HCT116 (cell line): ENCODE results near the gene TRPM1. TPM values are rescaled to one million over a fixed set of nuclear protein-coding genes. Genes with fewer than 3 reads are reported as not detected.

Experiments used
- ATAC-seq: fragments of 200-7000 bp; cut with Tn5 transposase; 2 replicates; pipeline ENCODE4 v1.9.1; 2020; ENCODE audit warnings: mild to moderate bottlenecking, moderate library complexity
- BruUV-seq: library from RNA; stranded (reverse); fragments of 400-500 nt; replicated peaks from 2 replicates; lab custom pipeline; 2021; lab: Mats Ljungman, UMichigan
- CTCF ChIA-PET: fragments of 300-600 bp; sonication (Branson Sonifier 250); formaldehyde crosslinking; loops from one replicate; lab custom pipeline; 2021; ENCODE audit warnings: antibody characterized with exemption; lab: Charles Lee
- POLR2A ChIA-PET: fragments of 300-600, 350-600 bp; sonication (Branson Sonifier 250); formaldehyde crosslinking; loops from one replicate; lab custom pipeline; 2021; ENCODE audit warnings: antibody characterized with exemption; lab: Charles Lee
- RAD21 ChIA-PET, 2 experiments: fragments of 300-600 bp; sonication (Branson Sonifier 250); formaldehyde crosslinking; loops; one replicate each; lab custom pipeline; 2023; ENCODE audit warnings: low total read pairs in 2 of 2; ENCODE audit not compliant: uncharacterized antibody in 2 of 2, unreplicated experiment in 2 of 2, low non-redundant PET in 1 of 2; lab: Charles Lee
- DNase-seq: peaks from one replicate; pipeline ENCODE4 v3.0.0-alpha.2; 2010; ENCODE audit warnings: low read depth, low spot score
- H2AFZ ChIP-seq: fragments of 200-600 bp; shearing (Covaris generic), sonication (generic); 2 replicates; pipeline ENCODE4 v1.6.1; 2017; ENCODE audit warnings: low read depth, mixed run types, mixed read lengths, antibody characterized with exemption, low read length; ENCODE audit not compliant: poor library complexity, severe bottlenecking
- H3K27ac ChIP-seq: 2 replicates; pipeline ENCODE4 v1.5.1; 2012; ENCODE audit warnings: low read depth, low read length
- H3K27me3 ChIP-seq: fragments of 200-600 bp; sonication (generic); 2 replicates; pipeline ENCODE4 v1.6.1; 2016; ENCODE audit warnings: mixed run types, low read length, mixed read lengths; ENCODE audit not compliant: insufficient read depth
- H3K36me3 ChIP-seq, 2 experiments: fragments of 200-500 bp in 1 of 2; fragments of 200-600 bp in 1 of 2; sonication (Bioruptor generic) in 1 of 2; sonication (generic) in 1 of 2; 2 replicates each; pipeline versions ENCODE4 v1.5.1 to v1.6.1; 2014 to 2016; ENCODE audit warnings: low read length in 2 of 2, inconsistent platforms in 1 of 2, mixed read lengths in 1 of 2, mixed run types in 1 of 2; ENCODE audit not compliant: insufficient read depth in 2 of 2, control insufficient read depth in 1 of 2
- H3K4me1 ChIP-seq, 2 experiments: fragments of 200-600 bp in 1 of 2; sonication (generic) in 1 of 2; 2 replicates each; pipeline versions ENCODE4 v1.5.1 to v1.6.1; 2012 to 2017; ENCODE audit warnings: low read length in 2 of 2, inconsistent platforms in 1 of 2, mild to moderate bottlenecking in 1 of 2, mixed read lengths in 1 of 2, mixed run types in 1 of 2, moderate library complexity in 1 of 2; ENCODE audit not compliant: insufficient read depth in 2 of 2, control insufficient read depth in 1 of 2
- H3K4me2 ChIP-seq: fragments of 200-600 bp; sonication (generic); 2 replicates; pipeline ENCODE4 v1.6.1; 2017; ENCODE audit warnings: mixed run types, low read length, mixed read lengths
- H3K4me3 ChIP-seq, 2 experiments: fragments of 200-600 bp in 1 of 2; sonication (generic) in 1 of 2; replicated peaks in 1 of 2; 2 replicates each; pipeline ENCODE4 v1.5.1; 2011 to 2016; ENCODE audit warnings: low read length in 2 of 2, control low read depth in 1 of 2, low read depth in 1 of 2, mild to moderate bottlenecking in 1 of 2, mixed read lengths in 1 of 2, mixed run types in 1 of 2
- H3K79me2 ChIP-seq: fragments of 200-600 bp; sonication (generic); 2 replicates; pipeline ENCODE4 v1.6.1; 2017; ENCODE audit warnings: mild to moderate bottlenecking, mixed run types, low read length, moderate library complexity, mixed read lengths; ENCODE audit not compliant: insufficient read depth
- H3K9ac ChIP-seq: fragments of 200-600 bp; sonication (generic); 2 replicates; pipeline ENCODE4 v1.6.1; 2016; ENCODE audit warnings: low read length, mixed read lengths
- H3K9me2 ChIP-seq: fragments of 200-600 bp; sonication (generic), shearing (Covaris generic); 2 replicates; pipeline ENCODE4 v1.6.1; 2017; ENCODE audit warnings: mixed run types, mild to moderate bottlenecking, moderate library complexity; ENCODE audit not compliant: insufficient read depth
- H3K9me3 ChIP-seq, 2 experiments: fragments of 200-500 bp in 1 of 2; fragments of 200-600 bp in 1 of 2; sonication (Bioruptor generic) in 1 of 2; sonication (generic) in 1 of 2; 2 replicates each; pipeline ENCODE4 v1.6.1; 2014 to 2017; ENCODE audit warnings: low read length in 2 of 2, mixed read lengths in 2 of 2, inconsistent platforms in 1 of 2, low read depth in 1 of 2, mild to moderate bottlenecking in 1 of 2, mixed run types in 1 of 2, moderate library complexity in 1 of 2; ENCODE audit not compliant: control insufficient read depth in 1 of 2, insufficient read depth in 1 of 2
- H4K20me1 ChIP-seq: fragments of 200-600 bp; sonication (generic), shearing (Covaris generic); 2 replicates; pipeline ENCODE4 v1.6.1; 2017; ENCODE audit warnings: mixed run types, mild to moderate bottlenecking, moderate library complexity; ENCODE audit not compliant: insufficient read depth
- CEBPB ChIP-seq: IDR thresholded peaks from 2 replicates; pipeline ENCODE4 v1.6.1; 2012; ENCODE audit warnings: low read depth
- EGR1 ChIP-seq: IDR thresholded peaks from 2 replicates; pipeline ENCODE4 v1.6.1; 2012; ENCODE audit warnings: low read depth
- EZH2 ChIP-seq: fragments of 200-600 bp; sonication (generic); IDR thresholded peaks from 2 replicates; pipeline ENCODE4 v1.6.1; 2017; ENCODE audit warnings: antibody characterized with exemption, mixed run types
- FOSL1 ChIP-seq: IDR thresholded peaks from 2 replicates; pipeline ENCODE4 v1.6.1; 2012; ENCODE audit warnings: low read depth
- JUND ChIP-seq: IDR thresholded peaks from 2 replicates; pipeline ENCODE4 v1.6.1; 2012
- POLR2AphosphoS5 ChIP-seq: IDR thresholded peaks from 2 replicates; pipeline ENCODE4 v1.6.1; 2011; ENCODE audit warnings: mild to moderate bottlenecking, low read depth, low read length, moderate library complexity
- RAD21 ChIP-seq: IDR thresholded peaks from 2 replicates; pipeline ENCODE4 v1.6.1; 2012; ENCODE audit warnings: low read depth, mild to moderate bottlenecking
- TCF7L2 ChIP-seq: IDR thresholded peaks from 2 replicates; pipeline ENCODE4 v1.7.0; 2011; ENCODE audit warnings: borderline replicate concordance, inconsistent platforms; ENCODE audit not compliant: insufficient read depth, insufficient read length; ENCODE audit errors: extremely low read depth
- ZFX ChIP-seq: fragments of 450-650 bp; IDR thresholded peaks from 2 replicates; pipeline ENCODE4 v1.6.1; 2017
- intact Hi-C: fragments of 100-400 bp; cut with micrococcal nuclease; formaldehyde crosslinking; loops from 2 replicates; pipeline ENCODE4 v1.10.0; 2022
- total RNA-seq: library from RNA; stranded (reverse); gene quantifications from one replicate; pipeline ENCODE4 v1.2.1, GENCODE V29; 2021; ENCODE audit not compliant: unreplicated experiment
- TF ChIP-seq, protein P1 (sequence below), 3 experiments: fragments of 200-600 bp in 1 of 3; sonication (generic) in 1 of 3; IDR thresholded peaks in 2 of 3; conservative IDR thresholded peaks in 1 of 3; 2 replicates each; pipeline ENCODE4 v1.5.1; 2012 to 2017; ENCODE audit warnings: low read depth in 2 of 3, low read length in 2 of 3, antibody characterized with exemption in 1 of 3, borderline replicate concordance in 1 of 3, control low read depth in 1 of 3, mild to moderate bottlenecking in 1 of 3, mixed read lengths in 1 of 3, mixed run types in 1 of 3, moderate library complexity in 1 of 3; ENCODE audit not compliant: insufficient read depth in 1 of 3
- TF ChIP-seq, protein P2 (sequence below): IDR thresholded peaks from 2 replicates; pipeline ENCODE4 v1.6.1; 2012; ENCODE audit warnings: low read depth
- TF ChIP-seq, protein P3 (sequence below): IDR thresholded peaks from 2 replicates; pipeline ENCODE4 v1.6.1; 2011; ENCODE audit warnings: mild to moderate bottlenecking, low read length, moderate library complexity; ENCODE audit not compliant: insufficient replicate concordance; ENCODE audit errors: extremely low read depth
- TF ChIP-seq, protein P4 (sequence below): IDR thresholded peaks from 2 replicates; pipeline ENCODE4 v1.6.1; 2012

The TRPM1 gene
- total RNA-seq, 1 experiment from 2014 or later = not detected

DNA sequence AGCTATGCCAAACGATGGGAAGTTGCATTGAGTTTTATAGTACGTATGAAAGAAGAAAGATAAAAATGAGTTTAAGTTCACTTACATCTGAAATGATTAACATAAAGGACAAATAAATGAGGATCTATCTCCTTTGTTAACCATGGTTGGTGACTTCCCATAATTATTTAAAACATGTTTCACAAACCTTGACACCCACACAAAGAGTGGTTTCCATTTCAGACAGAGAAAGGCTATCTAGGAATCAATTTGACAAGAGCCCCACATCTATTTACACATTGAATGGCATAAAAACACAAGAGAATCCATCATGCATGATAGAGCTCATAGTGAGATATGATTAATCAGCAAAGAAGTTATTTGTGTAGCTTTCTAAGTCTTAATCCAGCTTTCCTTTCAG, 95.9 kb downstream of the TRPM1 start:
- H3K9me3 ChIP-seq = no peaks in the 10 kb centered on the region
- H3K9me2 ChIP-seq = no peaks in the 10 kb centered on the region
- ChIA-PET CTCF (no interaction called here), POLR2A (no interaction called here)
- no peaks in the 10 kb centered on the region for H3K4me1 ChIP-seq
- ATAC-seq = no peak
- H4K20me1 ChIP-seq = no peaks in the 10 kb centered on the region
- H3K36me3 ChIP-seq = no peaks in the 10 kb centered on the region
- intact Hi-C loops = no loop called here
- H3K9ac ChIP-seq = no peak overlapping the region
- H2AFZ ChIP-seq = no peak overlapping the region
- no peak overlapping the region for H3K27ac ChIP-seq
- no peak for DNase-seq
- TF ChIP-seq, protein P1, sequence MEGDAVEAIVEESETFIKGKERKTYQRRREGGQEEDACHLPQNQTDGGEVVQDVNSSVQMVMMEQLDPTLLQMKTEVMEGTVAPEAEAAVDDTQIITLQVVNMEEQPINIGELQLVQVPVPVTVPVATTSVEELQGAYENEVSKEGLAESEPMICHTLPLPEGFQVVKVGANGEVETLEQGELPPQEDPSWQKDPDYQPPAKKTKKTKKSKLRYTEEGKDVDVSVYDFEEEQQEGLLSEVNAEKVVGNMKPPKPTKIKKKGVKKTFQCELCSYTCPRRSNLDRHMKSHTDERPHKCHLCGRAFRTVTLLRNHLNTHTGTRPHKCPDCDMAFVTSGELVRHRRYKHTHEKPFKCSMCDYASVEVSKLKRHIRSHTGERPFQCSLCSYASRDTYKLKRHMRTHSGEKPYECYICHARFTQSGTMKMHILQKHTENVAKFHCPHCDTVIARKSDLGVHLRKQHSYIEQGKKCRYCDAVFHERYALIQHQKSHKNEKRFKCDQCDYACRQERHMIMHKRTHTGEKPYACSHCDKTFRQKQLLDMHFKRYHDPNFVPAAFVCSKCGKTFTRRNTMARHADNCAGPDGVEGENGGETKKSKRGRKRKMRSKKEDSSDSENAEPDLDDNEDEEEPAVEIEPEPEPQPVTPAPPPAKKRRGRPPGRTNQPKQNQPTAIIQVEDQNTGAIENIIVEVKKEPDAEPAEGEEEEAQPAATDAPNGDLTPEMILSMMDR (IDR thresholded peaks at IDR 0.05 in 2 of 3, conservative IDR thresholded peaks at IDR 0.05 in 1 of 3; ENCODE audit: borderline replicate concordance in 1 of 3, insufficient read depth in 1 of 3, low read depth in 2 of 3, low read length in 2 of 3) = no peak
- TF ChIP-seq CEBPB (no peak), ZFX (no peak), POLR2AphosphoS5 (no peak)
- TF ChIP-seq, all 23 proteins: peak for 0
- no peak overlapping the region for H3K4me2 ChIP-seq
- H3K27me3 ChIP-seq = no peaks in the 10 kb centered on the region
- no peaks in the 10 kb centered on the region for H3K79me2 ChIP-seq
- H3K4me3 ChIP-seq = no peak overlapping the region
- no TSS peak for BruUV-seq
- RAD21 ChIA-PET = no interaction called here

DNA sequence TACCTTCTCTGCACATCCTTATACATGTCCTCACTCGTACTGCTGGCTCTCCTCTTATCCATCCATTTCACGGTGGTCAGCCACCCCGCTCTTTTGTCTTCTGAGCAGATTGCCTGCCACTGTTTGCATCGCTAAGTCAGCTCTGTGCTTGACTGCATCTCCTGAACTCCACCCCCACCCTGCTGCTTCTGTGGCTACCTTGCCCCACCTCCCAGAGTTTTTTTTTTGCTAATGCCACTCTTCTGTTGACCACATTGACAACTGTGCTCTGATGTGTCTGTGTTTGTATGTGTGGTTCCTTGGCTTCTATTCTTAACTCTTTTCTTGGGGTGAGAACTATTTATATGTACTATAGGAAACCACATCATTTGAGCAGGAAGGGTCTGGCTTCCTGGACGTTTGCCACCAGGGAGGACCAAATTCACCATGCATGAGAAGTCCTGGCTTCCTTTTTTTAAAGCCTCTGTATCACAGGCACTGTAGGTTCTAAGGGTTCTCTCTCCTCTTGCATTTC, 97.2 kb downstream of the TRPM1 start:
- Histone ChIP-seq H4K20me1 (no peaks in the 10 kb centered on the region), H3K36me3 (no peaks in the 10 kb centered on the region), H3K9ac (no peak overlapping the region), H3K4me1 (no peaks in the 10 kb centered on the region), H3K79me2 (no peaks in the 10 kb centered on the region), H3K9me3 (no peaks in the 10 kb centered on the region), H3K27me3 (no peaks in the 10 kb centered on the region), H3K27ac (no peak overlapping the region), H3K9me2 (no peaks in the 10 kb centered on the region), H3K4me2 (no peak overlapping the region), H2AFZ (no peak overlapping the region), H3K4me3 (no peak overlapping the region)
- ATAC-seq (no peak), DNase-seq (no peak)
- intact Hi-C loops = no loop called here
- no TSS peak for BruUV-seq
- ChIA-PET CTCF (no interaction called here), RAD21 (no interaction called here), POLR2A (no interaction called here)
- no peak for TF ChIP-seq FOSL1
- TF ChIP-seq, protein P2, sequence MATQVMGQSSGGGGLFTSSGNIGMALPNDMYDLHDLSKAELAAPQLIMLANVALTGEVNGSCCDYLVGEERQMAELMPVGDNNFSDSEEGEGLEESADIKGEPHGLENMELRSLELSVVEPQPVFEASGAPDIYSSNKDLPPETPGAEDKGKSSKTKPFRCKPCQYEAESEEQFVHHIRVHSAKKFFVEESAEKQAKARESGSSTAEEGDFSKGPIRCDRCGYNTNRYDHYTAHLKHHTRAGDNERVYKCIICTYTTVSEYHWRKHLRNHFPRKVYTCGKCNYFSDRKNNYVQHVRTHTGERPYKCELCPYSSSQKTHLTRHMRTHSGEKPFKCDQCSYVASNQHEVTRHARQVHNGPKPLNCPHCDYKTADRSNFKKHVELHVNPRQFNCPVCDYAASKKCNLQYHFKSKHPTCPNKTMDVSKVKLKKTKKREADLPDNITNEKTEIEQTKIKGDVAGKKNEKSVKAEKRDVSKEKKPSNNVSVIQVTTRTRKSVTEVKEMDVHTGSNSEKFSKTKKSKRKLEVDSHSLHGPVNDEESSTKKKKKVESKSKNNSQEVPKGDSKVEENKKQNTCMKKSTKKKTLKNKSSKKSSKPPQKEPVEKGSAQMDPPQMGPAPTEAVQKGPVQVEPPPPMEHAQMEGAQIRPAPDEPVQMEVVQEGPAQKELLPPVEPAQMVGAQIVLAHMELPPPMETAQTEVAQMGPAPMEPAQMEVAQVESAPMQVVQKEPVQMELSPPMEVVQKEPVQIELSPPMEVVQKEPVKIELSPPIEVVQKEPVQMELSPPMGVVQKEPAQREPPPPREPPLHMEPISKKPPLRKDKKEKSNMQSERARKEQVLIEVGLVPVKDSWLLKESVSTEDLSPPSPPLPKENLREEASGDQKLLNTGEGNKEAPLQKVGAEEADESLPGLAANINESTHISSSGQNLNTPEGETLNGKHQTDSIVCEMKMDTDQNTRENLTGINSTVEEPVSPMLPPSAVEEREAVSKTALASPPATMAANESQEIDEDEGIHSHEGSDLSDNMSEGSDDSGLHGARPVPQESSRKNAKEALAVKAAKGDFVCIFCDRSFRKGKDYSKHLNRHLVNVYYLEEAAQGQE = no peak
- TF ChIP-seq EZH2 = no peak
- TF ChIP-seq TCF7L2 = no peak
- TF ChIP-seq, protein P3, sequence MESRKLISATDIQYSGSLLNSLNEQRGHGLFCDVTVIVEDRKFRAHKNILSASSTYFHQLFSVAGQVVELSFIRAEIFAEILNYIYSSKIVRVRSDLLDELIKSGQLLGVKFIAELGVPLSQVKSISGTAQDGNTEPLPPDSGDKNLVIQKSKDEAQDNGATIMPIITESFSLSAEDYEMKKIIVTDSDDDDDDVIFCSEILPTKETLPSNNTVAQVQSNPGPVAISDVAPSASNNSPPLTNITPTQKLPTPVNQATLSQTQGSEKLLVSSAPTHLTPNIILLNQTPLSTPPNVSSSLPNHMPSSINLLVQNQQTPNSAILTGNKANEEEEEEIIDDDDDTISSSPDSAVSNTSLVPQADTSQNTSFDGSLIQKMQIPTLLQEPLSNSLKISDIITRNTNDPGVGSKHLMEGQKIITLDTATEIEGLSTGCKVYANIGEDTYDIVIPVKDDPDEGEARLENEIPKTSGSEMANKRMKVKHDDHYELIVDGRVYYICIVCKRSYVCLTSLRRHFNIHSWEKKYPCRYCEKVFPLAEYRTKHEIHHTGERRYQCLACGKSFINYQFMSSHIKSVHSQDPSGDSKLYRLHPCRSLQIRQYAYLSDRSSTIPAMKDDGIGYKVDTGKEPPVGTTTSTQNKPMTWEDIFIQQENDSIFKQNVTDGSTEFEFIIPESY = no peak
- no peak for TF ChIP-seq ZFX
- TF ChIP-seq, protein P4, sequence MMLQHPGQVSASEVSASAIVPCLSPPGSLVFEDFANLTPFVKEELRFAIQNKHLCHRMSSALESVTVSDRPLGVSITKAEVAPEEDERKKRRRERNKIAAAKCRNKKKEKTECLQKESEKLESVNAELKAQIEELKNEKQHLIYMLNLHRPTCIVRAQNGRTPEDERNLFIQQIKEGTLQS = no peak
- no peak for TF ChIP-seq JUND
- no peak for TF ChIP-seq EGR1
- TF ChIP-seq RAD21 = no peak
